Raji (cell line): ENCODE data around the gene CTDSP2.

Experiments used
- POLR2A ChIP-seq: IDR thresholded peaks from 2 replicates; pipeline ENCODE4 v1.6.1; 2011; ENCODE audit warnings: low read depth, low read length, control low read depth; ENCODE audit not compliant: insufficient read depth

CTDSP2 gene

GRCh38 chr12:57775044-57775443 is 71.5 kb downstream of the CTDSP2 start:
- no peak for TF ChIP-seq POLR2A

GRCh38 chr12:57772429-57773322 is 73.9 kb downstream of the CTDSP2 start, which contains the start of gene EEF1AKMT3:
Gene EEF1AKMT3, plus strand, starts transcription at chr12:57772614. Its CDS starts 111 bp downstream, at chr12:57772725.
- no peak for TF ChIP-seq POLR2A

- TF ChIP-seq POLR2A, result peak; percentile 89
These were observed 74.6 kb downstream of the CTDSP2 start, which contains the start of gene METTL1 for GRCh38 chr12:57771873-57772428. Gene METTL1, minus strand, starts transcription at chr12:57772105. Its CDS starts 22 bp downstream, at chr12:57772083.

GRCh38 chr12:57771236-57771872 is 75.2 kb downstream of the CTDSP2 start:
- TF ChIP-seq POLR2A, result no peak

GRCh38 chr12:57770734-57771133 is 75.8 kb downstream of the CTDSP2 start:
- no peak for TF ChIP-seq POLR2A
